ENCODE results near the gene POLR2E. TPM values are rescaled to one million over a fixed set of nuclear protein-coding genes. Genes with fewer than 3 reads are reported as not detected.

POLR2E gene
- total and polyA plus RNA-seq, 2 of the 13 experiments (the other 11 are each of a cell fraction or from before 2014, with no cell fraction given) = 140 to 272 TPM

DNA sequence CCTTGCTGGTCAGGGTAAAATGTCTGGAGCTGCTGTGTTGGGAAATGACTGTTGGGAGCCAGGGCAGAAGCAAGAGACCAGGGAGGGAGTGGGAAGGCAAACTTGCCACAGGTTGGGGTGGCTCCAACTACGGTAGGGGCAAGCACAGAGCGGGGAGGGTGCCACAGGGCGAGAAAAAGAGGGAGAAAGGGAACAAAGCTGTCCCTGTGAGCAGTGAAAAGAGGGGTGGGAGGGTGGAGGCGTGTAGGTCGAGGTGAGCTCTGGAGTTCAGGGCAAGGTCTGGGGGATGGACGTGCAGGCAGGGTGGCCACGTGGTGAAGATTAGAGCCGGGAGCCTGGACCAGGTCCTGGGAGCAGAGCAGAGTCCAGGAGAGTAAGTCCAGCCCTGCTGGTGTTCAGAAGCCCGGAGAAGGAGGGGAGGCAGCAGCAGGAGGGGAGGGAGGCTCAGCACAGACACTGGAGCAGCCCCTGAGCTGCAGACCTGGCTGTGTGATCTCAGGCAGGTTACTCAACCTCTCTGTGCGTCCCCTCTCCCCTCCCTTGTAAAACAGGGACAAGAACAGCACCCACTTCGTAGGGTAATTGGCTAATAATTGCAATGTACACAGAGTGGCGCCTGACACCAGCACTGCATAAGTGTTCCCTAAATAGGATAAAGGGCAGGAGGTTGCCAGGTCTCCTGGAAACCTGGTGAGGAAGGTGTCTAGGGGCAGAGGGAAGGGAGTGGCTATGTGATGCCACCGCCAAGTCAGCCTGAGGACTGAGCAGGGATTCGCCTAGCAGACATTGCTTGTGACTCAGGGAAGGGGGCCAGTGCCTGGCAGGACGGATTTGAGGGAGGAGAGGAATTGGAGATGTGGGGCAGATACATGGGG, 3.2 kb upstream of the POLR2E start (continued):
- TF ChIP-seq ZBTB25 (CRISPR knock-in tag; IDR thresholded peaks at IDR 0.05) (no peak), SRY (CRISPR knock-in tag; IDR thresholded peaks at IDR 0.05) (peak; percentile 37; the same call in 1 of the 2 replicates), THYN1 (CRISPR knock-in tag; IDR thresholded peaks at IDR 0.05; ENCODE audit: borderline replicate concordance, low read depth) (no peak), ZNF879 (CRISPR knock-in tag; IDR thresholded peaks at IDR 0.05) (no peak), EP300 (IDR thresholded peaks at IDR 0.05; ENCODE audit: low read depth in 2 of 2, low read length in 2 of 2) (peak in 1 of 2 experiments; percentile 73; a peak in 3 of 4 replicates), EP300 (CRISPR knock-in tag; IDR thresholded peaks at IDR 0.05; ENCODE audit: borderline replicate concordance) (no peak; the same call in 1 of the 2 replicates), ATRX (CRISPR knock-in tag; IDR thresholded peaks at IDR 0.05; ENCODE audit: borderline replicate concordance) (no peak), ZNF776 (CRISPR knock-in tag; IDR thresholded peaks at IDR 0.05) (no peak; the same call in 1 of the 2 replicates), ZNF556 (CRISPR knock-in tag; IDR thresholded peaks at IDR 0.05; ENCODE audit: borderline replicate concordance) (no peak; the same call in 1 of the 2 replicates), ZNF850 (CRISPR knock-in tag; conservative IDR thresholded peaks at IDR 0.05) (no peak), CCDC6 (CRISPR knock-in tag; IDR thresholded peaks at IDR 0.05) (0 out of 2 replicates have a peak, but pooled peaks have one; percentile 61), ZNF550 (CRISPR knock-in tag; IDR thresholded peaks at IDR 0.05; ENCODE audit: borderline replicate concordance) (no peak), ZFP41 (CRISPR knock-in tag; IDR thresholded peaks at IDR 0.05; ENCODE audit: borderline replicate concordance) (no peak), PHF20 (CRISPR knock-in tag; IDR thresholded peaks at IDR 0.05) (no peak; the same call in 1 of the 2 replicates), ZBTB20 (CRISPR knock-in tag; IDR thresholded peaks at IDR 0.05; ENCODE audit: borderline replicate concordance, low read depth) (no peak), PBX3 (CRISPR knock-in tag; IDR thresholded peaks at IDR 0.05; ENCODE audit: borderline replicate concordance) (no peak), HOXD1 (CRISPR knock-in tag; IDR thresholded peaks at IDR 0.05) (no peak), ZBTB1 (CRISPR knock-in tag; IDR thresholded peaks at IDR 0.05; ENCODE audit: borderline replicate concordance) (no peak), SSRP1 (CRISPR knock-in tag; IDR thresholded peaks at IDR 0.05) (no peak), SIX4 (CRISPR knock-in tag; IDR thresholded peaks at IDR 0.05) (no peak)
- TF ChIP-seq, protein P1, sequence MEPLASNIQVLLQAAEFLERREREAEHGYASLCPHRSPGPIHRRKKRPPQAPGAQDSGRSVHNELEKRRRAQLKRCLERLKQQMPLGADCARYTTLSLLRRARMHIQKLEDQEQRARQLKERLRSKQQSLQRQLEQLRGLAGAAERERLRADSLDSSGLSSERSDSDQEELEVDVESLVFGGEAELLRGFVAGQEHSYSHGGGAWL (CRISPR knock-in tag; IDR thresholded peaks at IDR 0.05) = no peak
- TF ChIP-seq, protein P2, sequence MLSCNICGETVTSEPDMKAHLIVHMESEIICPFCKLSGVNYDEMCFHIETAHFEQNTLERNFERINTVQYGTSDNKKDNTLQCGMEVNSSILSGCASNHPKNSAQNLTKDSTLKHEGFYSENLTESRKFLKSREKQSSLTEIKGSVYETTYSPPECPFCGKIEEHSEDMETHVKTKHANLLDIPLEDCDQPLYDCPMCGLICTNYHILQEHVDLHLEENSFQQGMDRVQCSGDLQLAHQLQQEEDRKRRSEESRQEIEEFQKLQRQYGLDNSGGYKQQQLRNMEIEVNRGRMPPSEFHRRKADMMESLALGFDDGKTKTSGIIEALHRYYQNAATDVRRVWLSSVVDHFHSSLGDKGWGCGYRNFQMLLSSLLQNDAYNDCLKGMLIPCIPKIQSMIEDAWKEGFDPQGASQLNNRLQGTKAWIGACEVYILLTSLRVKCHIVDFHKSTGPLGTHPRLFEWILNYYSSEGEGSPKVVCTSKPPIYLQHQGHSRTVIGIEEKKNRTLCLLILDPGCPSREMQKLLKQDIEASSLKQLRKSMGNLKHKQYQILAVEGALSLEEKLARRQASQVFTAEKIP (CRISPR knock-in tag; IDR thresholded peaks at IDR 0.05; ENCODE audit: borderline replicate concordance) = no peak
- TF ChIP-seq, protein P3, sequence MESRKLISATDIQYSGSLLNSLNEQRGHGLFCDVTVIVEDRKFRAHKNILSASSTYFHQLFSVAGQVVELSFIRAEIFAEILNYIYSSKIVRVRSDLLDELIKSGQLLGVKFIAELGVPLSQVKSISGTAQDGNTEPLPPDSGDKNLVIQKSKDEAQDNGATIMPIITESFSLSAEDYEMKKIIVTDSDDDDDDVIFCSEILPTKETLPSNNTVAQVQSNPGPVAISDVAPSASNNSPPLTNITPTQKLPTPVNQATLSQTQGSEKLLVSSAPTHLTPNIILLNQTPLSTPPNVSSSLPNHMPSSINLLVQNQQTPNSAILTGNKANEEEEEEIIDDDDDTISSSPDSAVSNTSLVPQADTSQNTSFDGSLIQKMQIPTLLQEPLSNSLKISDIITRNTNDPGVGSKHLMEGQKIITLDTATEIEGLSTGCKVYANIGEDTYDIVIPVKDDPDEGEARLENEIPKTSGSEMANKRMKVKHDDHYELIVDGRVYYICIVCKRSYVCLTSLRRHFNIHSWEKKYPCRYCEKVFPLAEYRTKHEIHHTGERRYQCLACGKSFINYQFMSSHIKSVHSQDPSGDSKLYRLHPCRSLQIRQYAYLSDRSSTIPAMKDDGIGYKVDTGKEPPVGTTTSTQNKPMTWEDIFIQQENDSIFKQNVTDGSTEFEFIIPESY (CRISPR knock-in tag; IDR thresholded peaks at IDR 0.05) = no peak
